ENCODE measurements around the gene ZNF593. TPM values are rescaled to one million over a fixed set of nuclear protein-coding genes. Genes with fewer than 3 reads are reported as not detected.

The ZNF593 gene
- total and polyA plus RNA-seq, 2 of the 13 experiments (the other 11 are each of a cell fraction or from before 2014, with no cell fraction given): 37.3 to 55.8 TPM

- Histone ChIP-seq H3K4me2 (ENCODE audit: low read depth, low read length) (no peak overlapping the region), H3K36me3 (replicated peaks in 1 of 2; ENCODE audit: control insufficient read depth in 1 of 2, insufficient read depth in 2 of 2, low read length in 2 of 2) (no peaks in the 10 kb centered on the region), H4K20me1 (ENCODE audit: insufficient read depth, low read length) (no peaks in the 10 kb centered on the region), H2AFZ (ENCODE audit: low read length) (no peak overlapping the region), H3K4me3 (replicated peaks in 1 of 3; ENCODE audit: insufficient read depth in 1 of 3, low read depth in 2 of 3, low read length in 3 of 3) (no peak overlapping the region), H3K9me3 (ENCODE audit: low read length) (no peaks in the 10 kb centered on the region), H3K4me1 (ENCODE audit: insufficient read depth, low read length) (peaks cover 9% of the 10 kb centered on the region; the same call in 1 of the 2 replicates), H3K27ac (ENCODE audit: extremely low read length, insufficient read depth, low read length) (no peak overlapping the region), H3K27me3 (ENCODE audit: control insufficient read depth in 1 of 2, insufficient read depth in 2 of 2, low read length in 2 of 2) (no peaks in the 10 kb centered on the region), H3K79me2 (ENCODE audit: insufficient read depth, low read length) (no peaks in the 10 kb centered on the region), H3K9ac (ENCODE audit: insufficient read depth, low read depth, low read length) (no peak overlapping the region)
- no TSS peak for BruUV-seq (replicated peaks)
- intact Hi-C loops (cut with micrococcal nuclease; ENCODE audit: unreplicated experiment): no loop called here
- no peak for FAIRE-seq
- ChIA-PET CTCF (ENCODE audit: low intra/inter-chr PET ratio, low total read pairs) (no interaction called here), POLR2A (no interaction called here)
- no CpG with 5 or more reads among the region's 1 CpG for WGBS (ENCODE audit: low lambda C conversion rate)
- DNase-seq (ENCODE audit: low spot score): no peak
- ATAC-seq: no peak
- TF ChIP-seq AKAP8 (CRISPR knock-in tag; IDR thresholded peaks at IDR 0.05): no peak
- TF ChIP-seq HDAC6 (IDR thresholded peaks at IDR 0.05; ENCODE audit: low read depth, low read length): no peak
- no peak for TF ChIP-seq RFX1 (IDR thresholded peaks at IDR 0.05)
- no peak for TF ChIP-seq HNF4G (IDR thresholded peaks at IDR 0.05; ENCODE audit: borderline replicate concordance, low read depth, low read length)
- TF ChIP-seq HNF4G (CRISPR knock-in tag; IDR thresholded peaks at IDR 0.05; ENCODE audit: borderline replicate concordance, low read depth): no peak
- in situ Hi-C loops (cut with HindIII; ENCODE audit: extremely low pct_ligation_motif_present, low pct_unique_long_range_greater_than_20kb): no loop called here
These were observed 39.0 kb upstream of the ZNF593 start for GRCh38 chr1:26130695-26131094.

DNA sequence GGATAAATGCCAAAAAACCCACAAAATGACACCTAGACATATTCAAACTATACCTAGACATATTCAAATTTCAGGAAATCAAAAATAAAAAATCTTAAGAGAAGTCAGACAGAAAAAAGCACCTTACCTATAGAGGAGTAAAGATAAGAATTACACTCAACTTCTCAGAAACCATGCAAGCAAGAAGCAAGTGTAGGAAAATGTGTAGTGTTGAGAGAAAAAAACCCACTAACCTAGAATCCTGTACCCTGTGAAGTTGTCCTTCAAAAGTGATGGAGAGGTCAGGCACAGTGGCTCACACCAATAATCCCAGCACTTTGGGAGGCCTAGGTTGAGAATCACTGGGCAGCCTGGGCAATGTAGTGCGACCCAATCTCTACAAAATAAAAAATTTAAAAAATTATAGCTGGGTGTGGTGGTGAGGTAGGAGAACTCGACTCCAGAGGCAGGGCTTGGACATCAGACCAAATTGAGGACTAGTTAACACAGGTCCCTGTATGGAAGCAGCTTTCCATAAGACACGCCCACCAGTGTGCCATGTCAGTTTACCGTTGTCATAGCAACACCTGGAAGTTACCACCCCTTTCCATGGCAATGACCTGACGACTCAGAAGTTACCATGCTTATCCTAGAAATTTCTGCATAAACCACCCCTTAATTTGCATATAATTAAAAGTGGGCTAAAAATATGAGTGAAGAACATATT lies 37.4 kb upstream of the ZNF593 start:
- intact Hi-C loops (cut with micrococcal nuclease; ENCODE audit: unreplicated experiment) (no loop called here), in situ Hi-C loops (cut with HindIII; ENCODE audit: extremely low pct_ligation_motif_present, low pct_unique_long_range_greater_than_20kb) (no loop called here)
- no peaks in the 10 kb centered on the region for H3K9me3 ChIP-seq (ENCODE audit: low read length)
- H3K4me1 ChIP-seq (ENCODE audit: insufficient read depth, low read length): peaks cover 10% of the 10 kb centered on the region; the same call in 1 of the 2 replicates
- H3K79me2 ChIP-seq (ENCODE audit: insufficient read depth, low read length): no peaks in the 10 kb centered on the region
- H3K27ac ChIP-seq (ENCODE audit: extremely low read length, insufficient read depth, low read length): no peak overlapping the region
- WGBS (ENCODE audit: low lambda C conversion rate): 22% methylated on average over 5 of the region's 5 CpGs
- H3K27me3 ChIP-seq (ENCODE audit: control insufficient read depth in 1 of 2, insufficient read depth in 2 of 2, low read length in 2 of 2): no peaks in the 10 kb centered on the region
- FAIRE-seq (no peak), DNase-seq (ENCODE audit: low spot score) (no peak), ATAC-seq (no peak)
- no peak overlapping the region for H3K4me3 ChIP-seq (replicated peaks in 1 of 3; ENCODE audit: insufficient read depth in 1 of 3, low read depth in 2 of 3, low read length in 3 of 3)
- H3K4me2 ChIP-seq (ENCODE audit: low read depth, low read length): no peak overlapping the region
- no peak overlapping the region for H2AFZ ChIP-seq (ENCODE audit: low read length)
- POLR2A ChIA-PET: no interaction called here
- H3K36me3 ChIP-seq (replicated peaks in 1 of 2; ENCODE audit: control insufficient read depth in 1 of 2, insufficient read depth in 2 of 2, low read length in 2 of 2): no peaks in the 10 kb centered on the region
- H3K9ac ChIP-seq (ENCODE audit: insufficient read depth, low read depth, low read length): no peak overlapping the region
- no peaks in the 10 kb centered on the region for H4K20me1 ChIP-seq (ENCODE audit: insufficient read depth, low read length)
- CTCF ChIA-PET (ENCODE audit: low intra/inter-chr PET ratio, low total read pairs): no interaction called here
- BruUV-seq (replicated peaks): no TSS peak
- no peak for TF ChIP-seq ZNF326 (CRISPR knock-in tag; IDR thresholded peaks at IDR 0.05; ENCODE audit: borderline replicate concordance)
- 0 out of 2 replicates have a peak, but pooled peaks have one; percentile 20 for TF ChIP-seq RFX5 (IDR thresholded peaks at IDR 0.05; ENCODE audit: low read depth, low read length)
- TF ChIP-seq ZNF891 (CRISPR knock-in tag; IDR thresholded peaks at IDR 0.05): no peak
- TF ChIP-seq, protein P1, sequence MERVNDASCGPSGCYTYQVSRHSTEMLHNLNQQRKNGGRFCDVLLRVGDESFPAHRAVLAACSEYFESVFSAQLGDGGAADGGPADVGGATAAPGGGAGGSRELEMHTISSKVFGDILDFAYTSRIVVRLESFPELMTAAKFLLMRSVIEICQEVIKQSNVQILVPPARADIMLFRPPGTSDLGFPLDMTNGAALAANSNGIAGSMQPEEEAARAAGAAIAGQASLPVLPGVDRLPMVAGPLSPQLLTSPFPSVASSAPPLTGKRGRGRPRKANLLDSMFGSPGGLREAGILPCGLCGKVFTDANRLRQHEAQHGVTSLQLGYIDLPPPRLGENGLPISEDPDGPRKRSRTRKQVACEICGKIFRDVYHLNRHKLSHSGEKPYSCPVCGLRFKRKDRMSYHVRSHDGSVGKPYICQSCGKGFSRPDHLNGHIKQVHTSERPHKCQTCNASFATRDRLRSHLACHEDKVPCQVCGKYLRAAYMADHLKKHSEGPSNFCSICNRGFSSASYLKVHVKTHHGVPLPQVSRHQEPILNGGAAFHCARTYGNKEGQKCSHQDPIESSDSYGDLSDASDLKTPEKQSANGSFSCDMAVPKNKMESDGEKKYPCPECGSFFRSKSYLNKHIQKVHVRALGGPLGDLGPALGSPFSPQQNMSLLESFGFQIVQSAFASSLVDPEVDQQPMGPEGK (CRISPR knock-in tag; IDR thresholded peaks at IDR 0.05): no peak
- TF ChIP-seq TBX3 (IDR thresholded peaks at IDR 0.05; ENCODE audit: borderline replicate concordance): no peak
- TF ChIP-seq BRF2 (CRISPR knock-in tag; IDR thresholded peaks at IDR 0.05): no peak
- TF ChIP-seq, protein P2, sequence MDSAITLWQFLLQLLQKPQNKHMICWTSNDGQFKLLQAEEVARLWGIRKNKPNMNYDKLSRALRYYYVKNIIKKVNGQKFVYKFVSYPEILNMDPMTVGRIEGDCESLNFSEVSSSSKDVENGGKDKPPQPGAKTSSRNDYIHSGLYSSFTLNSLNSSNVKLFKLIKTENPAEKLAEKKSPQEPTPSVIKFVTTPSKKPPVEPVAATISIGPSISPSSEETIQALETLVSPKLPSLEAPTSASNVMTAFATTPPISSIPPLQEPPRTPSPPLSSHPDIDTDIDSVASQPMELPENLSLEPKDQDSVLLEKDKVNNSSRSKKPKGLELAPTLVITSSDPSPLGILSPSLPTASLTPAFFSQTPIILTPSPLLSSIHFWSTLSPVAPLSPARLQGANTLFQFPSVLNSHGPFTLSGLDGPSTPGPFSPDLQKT (CRISPR knock-in tag; IDR thresholded peaks at IDR 0.05; ENCODE audit: borderline replicate concordance): no peak
- TF ChIP-seq RFX1 (IDR thresholded peaks at IDR 0.05): peak; percentile 54; the same call in 1 of the 2 replicates
- no peak for TF ChIP-seq IRF9 (CRISPR knock-in tag; IDR thresholded peaks at IDR 0.05; ENCODE audit: borderline replicate concordance)
